Measurements from ENCODE around the gene LRRC71. TPM values are rescaled to one million over a fixed set of nuclear protein-coding genes. Genes with fewer than 3 reads are reported as not detected.

LRRC71 gene
- total RNA-seq, 1 donor from 2014 or later, result not detected

DNA sequence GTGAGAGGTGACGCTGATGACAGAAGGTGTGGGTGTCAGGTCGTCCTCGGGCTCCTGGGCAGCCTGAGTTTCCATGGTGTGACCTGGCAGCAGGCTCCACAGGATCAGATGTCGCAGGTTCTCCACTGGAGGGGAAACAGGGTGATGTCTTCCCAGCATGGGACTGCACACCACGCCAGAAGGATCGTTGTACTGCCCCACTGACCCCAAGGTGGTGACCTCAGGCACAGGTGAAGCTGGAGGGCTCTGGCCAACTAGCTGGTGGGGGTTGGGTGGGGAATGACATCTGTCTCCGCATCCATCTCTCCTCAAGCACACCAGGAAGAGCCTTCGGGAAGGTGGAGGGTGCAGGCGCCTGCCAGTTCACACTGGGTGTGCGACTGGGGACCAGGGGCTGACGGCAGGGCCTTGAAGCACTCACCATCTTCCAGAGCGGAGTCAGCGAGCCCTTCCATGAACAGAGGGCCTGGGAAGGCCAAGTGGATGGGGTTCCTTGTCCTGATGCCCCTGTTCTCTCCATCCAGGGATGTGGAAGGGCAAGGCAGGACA is 19.4 kb downstream of the LRRC71 start:
- Mint-ChIP-seq H3K9me3 (ENCODE audit: low read depth) (no peaks in the 10 kb centered on the region), H3K4me3 (ENCODE audit: low read depth) (no peak overlapping the region), H3K27ac (no peak overlapping the region), H3K27me3 (no peaks in the 10 kb centered on the region), H3K36me3 (ENCODE audit: insufficient read depth) (peaks cover 15% of the 10 kb centered on the region), H3K4me1 (ENCODE audit: low read depth) (no peaks in the 10 kb centered on the region)
- no peak for DNase-seq (ENCODE audit: low spot score, unreplicated experiment)
- TF ChIP-seq, protein P1, sequence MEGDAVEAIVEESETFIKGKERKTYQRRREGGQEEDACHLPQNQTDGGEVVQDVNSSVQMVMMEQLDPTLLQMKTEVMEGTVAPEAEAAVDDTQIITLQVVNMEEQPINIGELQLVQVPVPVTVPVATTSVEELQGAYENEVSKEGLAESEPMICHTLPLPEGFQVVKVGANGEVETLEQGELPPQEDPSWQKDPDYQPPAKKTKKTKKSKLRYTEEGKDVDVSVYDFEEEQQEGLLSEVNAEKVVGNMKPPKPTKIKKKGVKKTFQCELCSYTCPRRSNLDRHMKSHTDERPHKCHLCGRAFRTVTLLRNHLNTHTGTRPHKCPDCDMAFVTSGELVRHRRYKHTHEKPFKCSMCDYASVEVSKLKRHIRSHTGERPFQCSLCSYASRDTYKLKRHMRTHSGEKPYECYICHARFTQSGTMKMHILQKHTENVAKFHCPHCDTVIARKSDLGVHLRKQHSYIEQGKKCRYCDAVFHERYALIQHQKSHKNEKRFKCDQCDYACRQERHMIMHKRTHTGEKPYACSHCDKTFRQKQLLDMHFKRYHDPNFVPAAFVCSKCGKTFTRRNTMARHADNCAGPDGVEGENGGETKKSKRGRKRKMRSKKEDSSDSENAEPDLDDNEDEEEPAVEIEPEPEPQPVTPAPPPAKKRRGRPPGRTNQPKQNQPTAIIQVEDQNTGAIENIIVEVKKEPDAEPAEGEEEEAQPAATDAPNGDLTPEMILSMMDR (IDR thresholded peaks at IDR 0.05; ENCODE audit: unreplicated experiment), result no peak

DNA sequence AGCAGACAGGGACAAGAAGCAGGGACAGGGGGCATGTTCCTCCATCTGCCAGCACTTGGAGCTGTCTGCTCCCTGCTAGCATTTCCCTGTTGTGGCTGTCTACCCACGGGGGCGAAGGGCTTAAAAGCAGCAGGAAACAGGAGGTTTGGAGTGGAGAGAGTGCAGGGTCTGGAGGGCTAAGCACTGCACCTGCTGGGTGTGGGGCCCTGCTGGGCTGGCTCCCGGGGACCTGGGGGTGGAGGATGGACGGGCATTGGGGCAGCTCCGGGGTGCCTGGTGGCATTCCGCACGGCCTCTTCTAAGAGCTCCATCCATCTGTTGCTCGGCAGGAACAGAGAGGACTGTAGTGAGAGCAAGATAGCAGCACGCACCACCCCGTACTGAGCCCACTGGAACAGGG is 21.2 kb downstream of the LRRC71 start:
- H3K9me3 Mint-ChIP-seq (ENCODE audit: low read depth), result no peaks in the 10 kb centered on the region
- H3K4me1 Mint-ChIP-seq (ENCODE audit: low read depth), result no peaks in the 10 kb centered on the region
- peaks cover 22% of the 10 kb centered on the region for H3K36me3 Mint-ChIP-seq (ENCODE audit: insufficient read depth)
- TF ChIP-seq, protein P1 (IDR thresholded peaks at IDR 0.05; ENCODE audit: unreplicated experiment), result no peak
- no peaks in the 10 kb centered on the region for H3K27me3 Mint-ChIP-seq
- H3K27ac Mint-ChIP-seq, result no peak overlapping the region
- no peak for DNase-seq (ENCODE audit: low spot score, unreplicated experiment)
- H3K4me3 Mint-ChIP-seq (ENCODE audit: low read depth), result no peak overlapping the region

DNA sequence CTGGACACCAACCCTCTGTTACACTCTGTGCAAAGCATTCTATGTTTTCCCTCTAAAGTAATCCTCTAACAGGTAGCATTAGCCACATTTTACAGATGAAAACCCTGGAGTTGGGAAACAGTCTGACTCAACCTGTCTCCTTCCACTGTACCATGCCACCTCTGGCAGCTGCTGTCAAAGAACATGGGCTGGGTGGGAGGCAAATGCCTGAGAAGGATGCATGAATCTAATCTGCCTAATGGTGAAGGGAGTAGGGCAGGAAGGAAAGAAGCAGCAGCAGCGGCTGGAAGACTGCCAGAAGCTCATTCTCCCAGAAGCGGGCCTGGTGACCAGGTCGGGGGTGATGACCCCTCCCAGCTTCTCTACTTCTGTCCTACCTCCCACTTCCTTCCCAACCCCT is 21.7 kb downstream of the LRRC71 start:
- Mint-ChIP-seq H3K9me3 (ENCODE audit: low read depth) (no peaks in the 10 kb centered on the region), H3K4me3 (ENCODE audit: low read depth) (no peak overlapping the region)

GRCh38 chr1:156942576-156942975 is 22.1 kb downstream of the LRRC71 start:
- no peak overlapping the region for H3K27ac Mint-ChIP-seq
- H3K4me3 Mint-ChIP-seq (ENCODE audit: low read depth), result no peak overlapping the region
- peaks cover 27% of the 10 kb centered on the region for H3K36me3 Mint-ChIP-seq (ENCODE audit: insufficient read depth)
- no peak for DNase-seq (ENCODE audit: low spot score, unreplicated experiment)
- TF ChIP-seq, protein P1 (IDR thresholded peaks at IDR 0.05; ENCODE audit: unreplicated experiment), result no peak
- no peaks in the 10 kb centered on the region for H3K4me1 Mint-ChIP-seq (ENCODE audit: low read depth)
- H3K9me3 Mint-ChIP-seq (ENCODE audit: low read depth), result no peaks in the 10 kb centered on the region
- H3K27me3 Mint-ChIP-seq, result no peaks in the 10 kb centered on the region

More for the DNA sequence above, 21.7 kb downstream of the LRRC71 start:
- no peak overlapping the region for H3K27ac Mint-ChIP-seq
- no peaks in the 10 kb centered on the region for H3K4me1 Mint-ChIP-seq (ENCODE audit: low read depth)
- peaks cover 25% of the 10 kb centered on the region for H3K36me3 Mint-ChIP-seq (ENCODE audit: insufficient read depth)
- no peak for DNase-seq (ENCODE audit: low spot score, unreplicated experiment)
- TF ChIP-seq, protein P1 (IDR thresholded peaks at IDR 0.05; ENCODE audit: unreplicated experiment), result no peak
- H3K27me3 Mint-ChIP-seq, result no peaks in the 10 kb centered on the region

DNA sequence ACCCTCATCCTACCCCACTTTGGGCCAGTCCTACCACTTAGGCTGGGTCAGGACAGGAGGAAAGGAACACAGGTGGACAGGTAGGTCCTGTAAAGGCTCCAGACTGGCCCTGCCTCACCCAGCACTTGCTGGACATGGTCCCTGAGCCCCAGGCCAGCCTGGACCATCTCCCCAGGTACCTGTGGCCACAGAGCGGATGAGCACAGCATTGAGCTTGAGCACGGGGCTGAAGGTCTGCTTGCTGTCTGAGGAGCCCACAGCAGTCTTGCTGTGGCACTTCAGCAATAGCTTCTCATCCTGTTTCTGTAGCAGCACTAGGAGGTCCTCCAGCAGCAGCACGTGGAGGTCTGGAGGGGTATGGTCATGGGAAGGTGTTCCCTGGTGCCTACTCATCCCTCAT is 23.3 kb downstream of the LRRC71 start:
- Mint-ChIP-seq H3K36me3 (ENCODE audit: insufficient read depth) (peaks cover 29% of the 10 kb centered on the region), H3K9me3 (ENCODE audit: low read depth) (no peaks in the 10 kb centered on the region), H3K4me3 (ENCODE audit: low read depth) (no peak overlapping the region), H3K4me1 (ENCODE audit: low read depth) (no peaks in the 10 kb centered on the region), H3K27ac (no peak overlapping the region), H3K27me3 (no peaks in the 10 kb centered on the region)
- DNase-seq (ENCODE audit: low spot score, unreplicated experiment), result no peak
- TF ChIP-seq, protein P1 (IDR thresholded peaks at IDR 0.05; ENCODE audit: unreplicated experiment), result no peak
